H7 (cell line): ENCODE results near the gene MAP1S. TPM values are rescaled to one million over a fixed set of nuclear protein-coding genes. Genes with fewer than 3 reads are reported as not detected.
A peak's percentile ranks its signal among the peaks of the same experiment; 100 is the strongest.

Experiments
- DNase-seq: peaks from one replicate; pipeline ENCODE4 v3.0.0; 2012
- H3K27me3 ChIP-seq: 2 replicates; pipeline ENCODE4 v1.6.0; 2011; ENCODE audit warnings: mild to moderate bottlenecking, low read length; ENCODE audit not compliant: control insufficient read depth, insufficient read depth
- H3K36me3 ChIP-seq: replicated peaks from 2 replicates; pipeline ENCODE4 v1.5.1; 2011; ENCODE audit warnings: low read length; ENCODE audit not compliant: control insufficient read depth, insufficient read depth
- H3K4me3 ChIP-seq: 2 replicates; pipeline ENCODE4 v1.5.1; 2011; ENCODE audit warnings: low read depth, mild to moderate bottlenecking, control low read depth, low read length, moderate library complexity; ENCODE audit not compliant: insufficient read depth
- total RNA-seq: library from RNA; depleted of rRNA; stranded (reverse); fragments of >200 nt; shearing (Covaris generic); gene quantifications from 2 replicates; pipeline ENCODE4 v1.2.3, GENCODE V29; 2014

MAP1S gene
- total RNA-seq, 1 experiment from 2014 or later = 28.0 TPM

- Histone ChIP-seq H3K4me3 (no peak overlapping the region), H3K36me3 (peaks cover 3% of the 10 kb centered on the region), H3K27me3 (no peaks in the 10 kb centered on the region)
- DNase-seq = peak; percentile 77
These were observed 20.0 kb downstream of the MAP1S start for GRCh38 chr19:17739121-17739875.

GRCh38 chr19:17741456-17741855 lies 22.2 kb downstream of the MAP1S start:
- no peak for DNase-seq
- no peaks in the 10 kb centered on the region for H3K27me3 ChIP-seq

GRCh38 chr19:17743874-17744580 lies 24.7 kb downstream of the MAP1S start:
- H3K36me3 ChIP-seq = no peaks in the 10 kb centered on the region
- peak; percentile 11 for DNase-seq
- no peak overlapping the region for H3K4me3 ChIP-seq
- H3K27me3 ChIP-seq = peaks cover 3% of the 10 kb centered on the region; the same call in 1 of the 2 replicates

More at GRCh38 chr19:17741456-17741855, 22.2 kb downstream of the MAP1S start:
- H3K4me3 ChIP-seq = no peak overlapping the region
- H3K36me3 ChIP-seq = no peaks in the 10 kb centered on the region; the same call in 1 of the 2 replicates

GRCh38 chr19:17747205-17748098 lies 28.2 kb downstream of the MAP1S start:
- Histone ChIP-seq H3K27me3 (peaks cover 3% of the 10 kb centered on the region; the same call in 1 of the 2 replicates), H3K36me3 (no peaks in the 10 kb centered on the region), H3K4me3 (peak overlapping the region; percentile 74)
- DNase-seq = peak; percentile 100

GRCh38 chr19:17748884-17749638 lies 29.8 kb downstream of the MAP1S start:
- H3K27me3 ChIP-seq = peaks cover 3% of the 10 kb centered on the region; the same call in 1 of the 2 replicates
- DNase-seq = peak; percentile 38
- H3K4me3 ChIP-seq = no peak overlapping the region

GRCh38 chr19:17749912-17750317 lies 30.6 kb downstream of the MAP1S start:
- Histone ChIP-seq H3K36me3 (no peaks in the 10 kb centered on the region), H3K27me3 (peaks cover 3% of the 10 kb centered on the region; the same call in 1 of the 2 replicates), H3K4me3 (no peak overlapping the region)
- peak; percentile 43 for DNase-seq

More at GRCh38 chr19:17748884-17749638, 29.8 kb downstream of the MAP1S start:
- H3K36me3 ChIP-seq = no peaks in the 10 kb centered on the region

- H3K4me3 ChIP-seq = no peak within 1 kb of the TSS
- peaks cover 3% of the 10 kb centered on the region; the same call in 1 of the 2 replicates for H3K27me3 ChIP-seq
- DNase-seq = peak; percentile 36
- H3K36me3 ChIP-seq = no peaks in the 10 kb centered on the region
These were observed 32.0 kb downstream of the MAP1S start, which contains the start of gene FCHO1 for GRCh38 chr19:17751103-17751911. FCHO1 (plus strand) TSS chr19:17751477; CDS start chr19:17755165, 3,688 bp downstream.

- H3K4me3 ChIP-seq = no peak overlapping the region
- H3K36me3 ChIP-seq = no peaks in the 10 kb centered on the region
- peaks cover 3% of the 10 kb centered on the region; the same call in 1 of the 2 replicates for H3K27me3 ChIP-seq
- no peak for DNase-seq
These were observed 32.6 kb downstream of the MAP1S start for GRCh38 chr19:17751912-17752273.

GRCh38 chr19:17752865-17753639 lies 33.8 kb downstream of the MAP1S start:
- peaks cover under 1% of the 10 kb centered on the region; the same call in 1 of the 2 replicates for H3K27me3 ChIP-seq
- no peak overlapping the region for H3K4me3 ChIP-seq
- H3K36me3 ChIP-seq = no peaks in the 10 kb centered on the region
- peak; percentile 12 for DNase-seq

- Histone ChIP-seq H3K27me3 (no peaks in the 10 kb centered on the region; the same call in 1 of the 2 replicates), H3K4me3 (no peak overlapping the region), H3K36me3 (no peaks in the 10 kb centered on the region)
- DNase-seq = peak; percentile 57
These were observed 34.7 kb downstream of the MAP1S start for GRCh38 chr19:17753976-17754375.

GRCh38 chr19:17754634-17755442 lies 35.6 kb downstream of the MAP1S start:
- no peaks in the 10 kb centered on the region for H3K36me3 ChIP-seq
- peak; percentile 34 for DNase-seq

GRCh38 chr19:17755443-17755890 lies 36.2 kb downstream of the MAP1S start:
- Histone ChIP-seq H3K36me3 (no peaks in the 10 kb centered on the region), H3K4me3 (no peak overlapping the region), H3K27me3 (no peaks in the 10 kb centered on the region)
- DNase-seq = no peak

More at GRCh38 chr19:17754634-17755442, 35.6 kb downstream of the MAP1S start:
- Histone ChIP-seq H3K27me3 (no peaks in the 10 kb centered on the region), H3K4me3 (no peak overlapping the region)
